ENCODE measurements around the gene TMEM51.

- TF ChIP-seq CTCF (IDR thresholded peaks at IDR 0.05; ENCODE audit: insufficient read depth, low read length) (no peak), GABPA (IDR thresholded peaks at IDR 0.05; ENCODE audit: low read depth) (no peak), REST (IDR thresholded peaks at IDR 0.05; ENCODE audit: insufficient replicate concordance, low read depth) (no peak), POLR2AphosphoS5 (IDR thresholded peaks at IDR 0.05; ENCODE audit: low read depth) (no peak)
These were observed 83.2 kb downstream of the TMEM51 start for GRCh38 chr1:15236746-15237145.
